Breast epithelium (tissue), 4 donors: ENCODE results near the gene AARS2. TPM values are rescaled to one million over a fixed set of nuclear protein-coding genes. Genes with fewer than 3 reads are reported as not detected.
"Not testable (repeated sequence)": the region's sequence is repeated elsewhere in the genome, so short reads cannot be mapped to it uniquely, and the experiment has no call there.

Experiments
- DNase-seq, 2 donors: peaks; one replicate each; pipeline ENCODE4 v3.0.0-alpha.2; 2019; ENCODE audit warnings: low spot score in 2 of 2
- H3K27ac ChIP-seq, 2 donors: fragments of 200-600 bp; sonication (generic) in 1 of 2; one replicate each; pipeline ENCODE4 v1.5.1; 2016 to 2019; ENCODE audit warnings: mild to moderate bottlenecking in 1 of 2
- H3K27me3 ChIP-seq, 2 donors: fragments of 200-600 bp; sonication (generic) in 1 of 2; one replicate each; pipeline versions ENCODE4 v1.5.1 to v1.6.0; 2017 to 2019; ENCODE audit warnings: control low read depth in 1 of 2, mild to moderate bottlenecking in 1 of 2
- H3K36me3 ChIP-seq: fragments of 200-600 bp; one replicate; pipeline ENCODE4 v1.5.1; 2019
- H3K4me1 ChIP-seq, 2 donors: fragments of 200-600 bp; sonication (generic); one replicate each; pipeline ENCODE4 v1.5.1; 2016 to 2019; ENCODE audit warnings: control low read depth in 1 of 2
- H3K4me3 ChIP-seq, 3 donors: fragments of 200-600 bp; sonication (generic); 1 replicate in 2 of 3; 2 replicates in 1 of 3; pipeline ENCODE4 v1.5.1; 2016 to 2019; ENCODE audit warnings: mild to moderate bottlenecking in 3 of 3, moderate library complexity in 2 of 3
- H3K9me3 ChIP-seq, 2 donors: fragments of 200-600 bp; sonication (generic) in 1 of 2; one replicate each; pipeline ENCODE4 v1.5.1; 2016 to 2019; ENCODE audit warnings: control low read depth in 1 of 2
- CTCF ChIP-seq, 3 donors: fragments of 450-650 bp; IDR thresholded peaks; one replicate each; pipeline ENCODE4 v1.5.1; 2016 to 2017; ENCODE audit warnings: antibody characterized with exemption in 3 of 3, mild to moderate bottlenecking in 3 of 3, moderate library complexity in 3 of 3
- POLR2A ChIP-seq: fragments of 450-650 bp; IDR thresholded peaks from one replicate; pipeline ENCODE4 v1.6.1; 2016; ENCODE audit warnings: antibody characterized with exemption, mild to moderate bottlenecking, moderate library complexity
- POLR2AphosphoS5 ChIP-seq, 3 donors: sonication (generic); formaldehyde crosslinking; IDR thresholded peaks; one replicate each; pipeline ENCODE4 v1.6.1; 2017; ENCODE audit warnings: antibody characterized with exemption in 3 of 3
- intact Hi-C: fragments of 100-400 bp; cut with DNase I; formaldehyde crosslinking; loops from one replicate; pipeline ENCODE4 v1.15.1; 2023; ENCODE audit warnings: low total_unique reads
- total RNA-seq, 3 donors: library from RNA; depleted of rRNA; stranded (reverse); fragments of >200 nt; gene quantifications; one replicate each; pipeline ENCODE4 v1.1.0, GENCODE V29; 2016

Gene AARS2
- total RNA-seq, 3 donors from 2014 or later = 6.9 to 16.5 (median 12.8) TPM

- Histone ChIP-seq H3K4me1 (peaks cover 3 to 7% of the 10 kb centered on the region in 2 donors), H3K36me3 (no peaks in the 10 kb centered on the region), H3K27ac (no peak overlapping the region), H3K27me3 (no peaks in the 10 kb centered on the region), H3K9me3 (no peaks in the 10 kb centered on the region), H3K4me3 (no peak overlapping the region)
- intact Hi-C loops = no loop called here
- TF ChIP-seq POLR2AphosphoS5 (IDR thresholded peaks at IDR 0.05) = no peak
- TF ChIP-seq POLR2A = no peak
- TF ChIP-seq CTCF (IDR thresholded peaks at IDR 0.05) = no peak
- no peak for DNase-seq
Observed at GRCh38 chr6:44315951-44316350, 2.8 kb upstream of the AARS2 start.

- Histone ChIP-seq H3K36me3 (no peaks in the 10 kb centered on the region), H3K27ac (no peak overlapping the region), H3K27me3 (no peaks in the 10 kb centered on the region), H3K4me3 (no peak overlapping the region), H3K4me1 (peaks cover 3 to 7% of the 10 kb centered on the region in 2 donors), H3K9me3 (no peaks in the 10 kb centered on the region)
- no peak for DNase-seq
- intact Hi-C loops = no loop called here
- TF ChIP-seq POLR2A (no peak), CTCF (IDR thresholded peaks at IDR 0.05) (no peak), POLR2AphosphoS5 (IDR thresholded peaks at IDR 0.05) (no peak)
Observed at GRCh38 chr6:44315516-44315915, 2.4 kb upstream of the AARS2 start.

- intact Hi-C loops, DNase-seq: not testable (repeated sequence)
Observed at GRCh38 chr6:44314657-44315056, 1.5 kb upstream of the AARS2 start.

GRCh38 chr6:44311767-44312166 is 1.4 kb downstream of the AARS2 start:
- H3K27ac ChIP-seq = no peak overlapping the region
- H3K4me3 ChIP-seq = peak overlapping the region in 1 of 3 donors; percentile 100
- TF ChIP-seq POLR2AphosphoS5 (IDR thresholded peaks at IDR 0.05) (no peak), CTCF (IDR thresholded peaks at IDR 0.05) (no peak), POLR2A (no peak)
- no peaks in the 10 kb centered on the region for H3K27me3 ChIP-seq
- no peaks in the 10 kb centered on the region for H3K9me3 ChIP-seq
- DNase-seq = no peak
- no peaks in the 10 kb centered on the region for H3K36me3 ChIP-seq
- intact Hi-C loops = no loop called here
- peaks cover 3 to 7% of the 10 kb centered on the region in 2 donors for H3K4me1 ChIP-seq

More at GRCh38 chr6:44314657-44315056, 1.5 kb upstream of the AARS2 start:
- not testable (repeated sequence) for H3K27me3 ChIP-seq, H3K36me3 ChIP-seq, H3K27ac ChIP-seq, H3K9me3 ChIP-seq, H3K4me1 ChIP-seq, H3K4me3 ChIP-seq

GRCh38 chr6:44311304-44311703 is 1.8 kb downstream of the AARS2 start:
- Histone ChIP-seq H3K4me1 (peaks cover 3 to 7% of the 10 kb centered on the region in 2 donors), H3K9me3 (no peaks in the 10 kb centered on the region), H3K4me3 (no peak overlapping the region), H3K27ac (no peak overlapping the region), H3K36me3 (no peaks in the 10 kb centered on the region), H3K27me3 (no peaks in the 10 kb centered on the region)
- intact Hi-C loops = no loop called here
- TF ChIP-seq CTCF (IDR thresholded peaks at IDR 0.05) = no peak
- TF ChIP-seq POLR2AphosphoS5 (IDR thresholded peaks at IDR 0.05) = no peak
- TF ChIP-seq POLR2A = no peak
- DNase-seq = no peak

- no peak for DNase-seq
- no peaks in the 10 kb centered on the region for H3K36me3 ChIP-seq
- H3K4me1 ChIP-seq = peaks cover 3 to 7% of the 10 kb centered on the region in 2 donors
- no peak overlapping the region for H3K4me3 ChIP-seq
- no peaks in the 10 kb centered on the region for H3K27me3 ChIP-seq
- TF ChIP-seq POLR2AphosphoS5 (IDR thresholded peaks at IDR 0.05) = no peak
- TF ChIP-seq CTCF (IDR thresholded peaks at IDR 0.05) = no peak
- TF ChIP-seq POLR2A = no peak
- no peaks in the 10 kb centered on the region for H3K9me3 ChIP-seq
- no peak overlapping the region for H3K27ac ChIP-seq
- intact Hi-C loops = no loop called here
Observed at GRCh38 chr6:44310241-44310640, 2.9 kb downstream of the AARS2 start.
